Effector CD8-positive, alpha-beta T cell (primary cell): ENCODE data around the gene B3GNT2.
"Not testable (repeated sequence)": the region's sequence is repeated elsewhere in the genome, so short reads cannot be mapped to it uniquely, and the experiment has no call there.

Experiments used
- DNase-seq: peaks from one replicate; lab custom pipeline; 2025; lab: John Stamatoyannopoulos, UW

B3GNT2 gene

GRCh38 chr2:62234755-62235655 lies 39.1 kb downstream of the B3GNT2 start:
- DNase-seq = no peak

GRCh38 chr2:62236499-62236898 lies 40.6 kb downstream of the B3GNT2 start:
- no peak for DNase-seq

GRCh38 chr2:62238236-62238635 lies 42.3 kb downstream of the B3GNT2 start:
- DNase-seq = no peak

- no peak for DNase-seq
Observed at GRCh38 chr2:62240546-62240945, 44.6 kb downstream of the B3GNT2 start.

- DNase-seq = no peak
Observed at GRCh38 chr2:62243983-62244382, 48.1 kb downstream of the B3GNT2 start.

GRCh38 chr2:62248226-62248625 lies 52.3 kb downstream of the B3GNT2 start:
- no peak for DNase-seq

GRCh38 chr2:62250239-62250638 lies 54.3 kb downstream of the B3GNT2 start:
- no peak for DNase-seq

GRCh38 chr2:62254424-62255266 lies 58.7 kb downstream of the B3GNT2 start:
- no peak for DNase-seq

GRCh38 chr2:62257466-62257865 lies 61.6 kb downstream of the B3GNT2 start:
- no peak for DNase-seq

- DNase-seq = no peak
Observed at GRCh38 chr2:62263076-62263715, 67.3 kb downstream of the B3GNT2 start.

- DNase-seq = no peak
Observed at GRCh38 chr2:62264186-62264585, 68.3 kb downstream of the B3GNT2 start.

- no peak for DNase-seq
Observed at GRCh38 chr2:62265106-62265505, 69.2 kb downstream of the B3GNT2 start.

- DNase-seq = no peak
Observed at GRCh38 chr2:62266433-62267038, 70.6 kb downstream of the B3GNT2 start.

GRCh38 chr2:62267696-62268095 lies 71.8 kb downstream of the B3GNT2 start:
- DNase-seq = no peak

GRCh38 chr2:62268681-62269188 lies 72.8 kb downstream of the B3GNT2 start:
- DNase-seq = not testable (repeated sequence)

- no peak for DNase-seq
Observed at GRCh38 chr2:62270728-62271127, 74.8 kb downstream of the B3GNT2 start.
